HEK293T (cell line): Measurements from ENCODE around the gene ITGB7.
A peak's percentile ranks its signal among the peaks of the same experiment; 100 is the strongest.

Source experiments
- CTCF ChIA-PET: fragments of 350-600 bp; formaldehyde crosslinking; extraction: SDS; loops from one replicate; lab custom pipeline; 2021; ENCODE audit warnings: antibody characterized with exemption, inconsistent platforms; lab: Yijun Ruan, JAX
- POLR2A ChIA-PET: fragments of 350-600 bp; formaldehyde crosslinking; extraction: SDS; loops from one replicate; lab custom pipeline; 2020; ENCODE audit warnings: antibody characterized with exemption, inconsistent platforms; lab: Yijun Ruan, JAX
- DNase-seq: peaks from one replicate; pipeline ENCODE4 v3.0.0; 2012; ENCODE audit warnings: mixed read lengths; ENCODE audit errors: extremely low spot score
- ARNT ChIP-seq: fragments of 450-650 bp; IDR thresholded peaks from 2 replicates; pipeline ENCODE4 v1.6.1; 2017; ENCODE audit warnings: mild to moderate bottlenecking
- BHLHE40 ChIP-seq: fragments of 450-650 bp; IDR thresholded peaks from 2 replicates; pipeline ENCODE4 v1.6.1; 2016; ENCODE audit warnings: mild to moderate bottlenecking, moderate library complexity, borderline replicate concordance
- CTBP1 ChIP-seq: fragments of 450-650 bp; IDR thresholded peaks from 2 replicates; pipeline ENCODE4 v1.6.1; 2016; ENCODE audit warnings: borderline replicate concordance
- ELF4 ChIP-seq: fragments of 450-650 bp; IDR thresholded peaks from 2 replicates; pipeline ENCODE4 v1.6.1; 2017; ENCODE audit warnings: antibody characterized with exemption
- FOXA1 ChIP-seq: fragments of 450-650 bp; IDR thresholded peaks from 2 replicates; pipeline ENCODE4 v1.6.1; 2016; ENCODE audit warnings: mild to moderate bottlenecking
- FOXK2 ChIP-seq: fragments of 450-650 bp; IDR thresholded peaks from 2 replicates; pipeline ENCODE4 v1.6.1; 2016; ENCODE audit warnings: mild to moderate bottlenecking
- FOXM1 ChIP-seq: fragments of 450-650 bp; IDR thresholded peaks from 2 replicates; pipeline ENCODE4 v1.6.1; 2017; ENCODE audit warnings: mild to moderate bottlenecking, borderline replicate concordance
- HDGF ChIP-seq: fragments of 450-650 bp; IDR thresholded peaks from 2 replicates; pipeline ENCODE4 v1.6.1; 2017; ENCODE audit warnings: antibody characterized with exemption, borderline replicate concordance
- L3MBTL2 ChIP-seq: fragments of 450-650 bp; conservative IDR thresholded peaks from 2 replicates; pipeline ENCODE4 v1.6.1; 2016; ENCODE audit warnings: mild to moderate bottlenecking
- LEF1 ChIP-seq: fragments of 450-650 bp; IDR thresholded peaks from 2 replicates; pipeline ENCODE4 v1.6.1; 2017; ENCODE audit warnings: mild to moderate bottlenecking, borderline replicate concordance
- NFRKB ChIP-seq: fragments of 450-650 bp; IDR thresholded peaks from 2 replicates; pipeline ENCODE4 v1.6.1; 2016; ENCODE audit warnings: mild to moderate bottlenecking, moderate library complexity
- SP1 ChIP-seq: fragments of 450-650 bp; IDR thresholded peaks from 2 replicates; pipeline ENCODE4 v1.6.1; 2017
- SUZ12 ChIP-seq: fragments of 450-650 bp; IDR thresholded peaks from 2 replicates; pipeline ENCODE4 v1.6.1; 2016; ENCODE audit warnings: mild to moderate bottlenecking
- TARDBP ChIP-seq: fragments of 450-650 bp; IDR thresholded peaks from 2 replicates; pipeline ENCODE4 v1.6.1; 2016
- ZNF384 ChIP-seq: fragments of 450-650 bp; IDR thresholded peaks from 2 replicates; pipeline ENCODE4 v1.6.1; 2016
- TF ChIP-seq, protein P1 (sequence below): fragments of 450-650 bp; IDR thresholded peaks from 2 replicates; pipeline ENCODE4 v1.6.1; 2016

The ITGB7 gene, protein sequence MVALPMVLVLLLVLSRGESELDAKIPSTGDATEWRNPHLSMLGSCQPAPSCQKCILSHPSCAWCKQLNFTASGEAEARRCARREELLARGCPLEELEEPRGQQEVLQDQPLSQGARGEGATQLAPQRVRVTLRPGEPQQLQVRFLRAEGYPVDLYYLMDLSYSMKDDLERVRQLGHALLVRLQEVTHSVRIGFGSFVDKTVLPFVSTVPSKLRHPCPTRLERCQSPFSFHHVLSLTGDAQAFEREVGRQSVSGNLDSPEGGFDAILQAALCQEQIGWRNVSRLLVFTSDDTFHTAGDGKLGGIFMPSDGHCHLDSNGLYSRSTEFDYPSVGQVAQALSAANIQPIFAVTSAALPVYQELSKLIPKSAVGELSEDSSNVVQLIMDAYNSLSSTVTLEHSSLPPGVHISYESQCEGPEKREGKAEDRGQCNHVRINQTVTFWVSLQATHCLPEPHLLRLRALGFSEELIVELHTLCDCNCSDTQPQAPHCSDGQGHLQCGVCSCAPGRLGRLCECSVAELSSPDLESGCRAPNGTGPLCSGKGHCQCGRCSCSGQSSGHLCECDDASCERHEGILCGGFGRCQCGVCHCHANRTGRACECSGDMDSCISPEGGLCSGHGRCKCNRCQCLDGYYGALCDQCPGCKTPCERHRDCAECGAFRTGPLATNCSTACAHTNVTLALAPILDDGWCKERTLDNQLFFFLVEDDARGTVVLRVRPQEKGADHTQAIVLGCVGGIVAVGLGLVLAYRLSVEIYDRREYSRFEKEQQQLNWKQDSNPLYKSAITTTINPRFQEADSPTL

DNA sequence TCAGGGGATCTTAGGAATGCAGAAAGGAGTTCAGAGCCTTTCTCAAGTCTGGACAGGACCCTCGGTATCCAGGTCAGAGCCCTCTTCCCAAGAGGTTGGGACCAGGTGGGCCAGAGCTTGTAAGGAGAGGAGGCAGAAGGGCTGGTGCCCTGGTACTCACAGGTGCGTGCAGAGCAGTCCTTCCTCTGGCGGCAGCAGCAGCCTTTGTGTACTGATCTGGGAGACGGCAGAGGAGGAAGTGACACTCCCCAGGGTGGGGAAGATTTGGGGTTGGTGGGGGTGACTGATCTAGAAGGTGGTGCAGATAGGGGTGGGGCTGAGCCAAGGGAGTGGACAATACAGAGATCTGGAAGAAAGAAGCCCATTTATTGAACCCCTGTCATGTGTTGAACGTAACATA, at the start of gene ITGB7:
Gene ITGB7 (minus strand): TSS at position 210 of the 400 bp plus-strand sequence. CDS start 6,808 bp downstream, outside the sequence.
- no peak for DNase-seq
- POLR2A ChIA-PET: no interaction called here

DNA sequence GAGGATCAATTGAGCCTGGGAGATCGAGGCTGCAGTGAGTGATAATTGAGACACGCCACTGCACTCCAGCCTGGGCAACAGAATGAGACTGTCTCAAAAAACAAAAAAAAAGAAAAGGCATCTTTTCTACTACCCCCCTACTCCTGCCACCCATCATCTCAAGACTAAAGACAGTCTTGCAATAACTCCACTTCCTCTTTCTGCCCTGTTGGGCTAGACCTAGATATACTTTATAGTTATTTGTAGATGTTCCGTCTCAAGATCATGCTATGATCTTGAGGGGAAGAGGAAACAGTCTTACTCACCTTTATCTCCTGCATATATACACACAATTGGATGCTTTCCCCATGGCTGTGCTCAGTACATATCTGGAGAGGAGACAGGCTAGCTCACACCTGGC, 48.9 kb upstream of the ITGB7 start:
- CTCF ChIA-PET: no interaction called here

More for the DNA sequence above, at the start of gene ITGB7:
- CTCF ChIA-PET: no interaction called here
- TF ChIP-seq FOXM1: no peak
- TF ChIP-seq, protein P1, sequence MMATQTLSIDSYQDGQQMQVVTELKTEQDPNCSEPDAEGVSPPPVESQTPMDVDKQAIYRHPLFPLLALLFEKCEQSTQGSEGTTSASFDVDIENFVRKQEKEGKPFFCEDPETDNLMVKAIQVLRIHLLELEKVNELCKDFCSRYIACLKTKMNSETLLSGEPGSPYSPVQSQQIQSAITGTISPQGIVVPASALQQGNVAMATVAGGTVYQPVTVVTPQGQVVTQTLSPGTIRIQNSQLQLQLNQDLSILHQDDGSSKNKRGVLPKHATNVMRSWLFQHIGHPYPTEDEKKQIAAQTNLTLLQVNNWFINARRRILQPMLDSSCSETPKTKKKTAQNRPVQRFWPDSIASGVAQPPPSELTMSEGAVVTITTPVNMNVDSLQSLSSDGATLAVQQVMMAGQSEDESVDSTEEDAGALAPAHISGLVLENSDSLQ: no peak
- TF ChIP-seq BHLHE40: no peak

DNA sequence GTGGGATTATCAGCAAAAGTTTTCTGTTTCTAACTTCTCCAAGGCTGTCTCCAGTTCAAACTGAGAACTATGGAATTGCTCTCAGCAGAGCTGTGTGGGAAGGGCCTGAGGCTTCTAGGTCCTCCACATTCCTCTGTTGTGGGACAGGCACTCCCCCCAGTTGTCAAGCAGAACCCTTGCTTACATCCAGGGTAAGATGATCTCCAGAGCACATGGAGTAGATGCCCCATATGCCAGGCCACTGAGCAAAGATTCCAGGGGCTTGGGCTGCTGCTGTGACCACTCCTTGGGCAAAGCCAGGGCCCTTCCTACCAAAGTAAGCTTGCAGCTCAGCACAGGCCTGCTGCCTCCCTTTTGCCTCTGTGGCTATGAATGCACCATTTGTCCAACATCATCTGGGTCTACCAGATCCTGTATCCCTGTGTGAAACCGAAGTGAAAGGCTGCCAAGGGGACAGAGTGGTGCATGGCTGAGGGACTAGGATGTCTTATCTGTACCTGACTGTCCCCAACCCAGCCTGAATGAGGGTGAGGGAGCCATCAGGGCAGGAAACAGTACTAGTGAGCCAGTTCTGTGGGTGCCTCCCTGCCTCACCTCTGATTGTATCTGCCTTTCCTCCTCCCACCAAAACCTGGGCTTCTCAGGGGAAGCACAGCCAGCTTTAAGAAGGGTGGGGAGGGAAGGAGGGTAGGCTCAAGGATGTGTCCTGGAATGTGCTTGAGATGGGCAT, 47.9 kb upstream of the ITGB7 start:
- DNase-seq: no peak
- ChIA-PET POLR2A (no interaction called here), CTCF (no interaction called here)
- TF ChIP-seq FOXM1 (no peak), TARDBP (no peak), SUZ12 (no peak), HDGF (no peak), NFRKB (no peak)
- TF ChIP-seq, protein P1: no peak

More for the DNA sequence above, 48.9 kb upstream of the ITGB7 start:
- DNase-seq: no peak
- TF ChIP-seq L3MBTL2 (no peak), SUZ12 (no peak), FOXM1 (no peak), FOXA1 (no peak), ZNF384 (no peak), CTBP1 (no peak), BHLHE40 (no peak), ARNT (no peak), HDGF (no peak), SP1 (no peak), ELF4 (no peak), TARDBP (no peak), FOXK2 (no peak), NFRKB (no peak), LEF1 (no peak)
- TF ChIP-seq, protein P1: no peak
- POLR2A ChIA-PET: interaction anchor here (1.0 kb wide), 1 partner anchor 9 kb away, joined by 3 read pairs; no protein-coding TSS in a partner anchor

DNA sequence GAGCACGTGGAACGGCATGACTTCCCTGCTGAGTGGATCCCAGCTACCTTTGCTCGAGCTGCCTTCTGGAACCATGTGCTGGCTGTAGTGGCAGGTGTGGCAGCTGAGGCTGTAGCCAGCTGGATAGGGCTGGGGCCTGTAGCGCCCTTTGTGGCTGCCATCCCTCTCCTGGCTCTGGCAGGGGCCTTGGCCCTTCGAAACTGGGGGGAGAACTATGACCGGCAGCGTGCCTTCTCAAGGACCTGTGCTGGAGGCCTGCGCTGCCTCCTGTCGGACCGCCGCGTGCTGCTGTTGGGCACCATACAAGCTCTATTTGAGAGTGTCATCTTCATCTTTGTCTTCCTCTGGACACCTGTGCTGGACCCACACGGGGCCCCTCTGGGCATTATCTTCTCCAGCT, 46.2 kb upstream of the ITGB7 start:
- ChIA-PET CTCF (interaction anchor here (0.8 kb wide), 1 partner anchor 13 kb away, joined by 3 read pairs; no protein-coding TSS in a partner anchor), POLR2A (interaction anchor here (2.3 kb wide), 1 partner anchor 14 kb away, joined by 20 read pairs; the partner anchor contains the start of gene ESPL1)
- TF ChIP-seq, protein P1: no peak
- no peak for TF ChIP-seq FOXK2
- no peak for TF ChIP-seq ARNT
- no peak for DNase-seq

DNA sequence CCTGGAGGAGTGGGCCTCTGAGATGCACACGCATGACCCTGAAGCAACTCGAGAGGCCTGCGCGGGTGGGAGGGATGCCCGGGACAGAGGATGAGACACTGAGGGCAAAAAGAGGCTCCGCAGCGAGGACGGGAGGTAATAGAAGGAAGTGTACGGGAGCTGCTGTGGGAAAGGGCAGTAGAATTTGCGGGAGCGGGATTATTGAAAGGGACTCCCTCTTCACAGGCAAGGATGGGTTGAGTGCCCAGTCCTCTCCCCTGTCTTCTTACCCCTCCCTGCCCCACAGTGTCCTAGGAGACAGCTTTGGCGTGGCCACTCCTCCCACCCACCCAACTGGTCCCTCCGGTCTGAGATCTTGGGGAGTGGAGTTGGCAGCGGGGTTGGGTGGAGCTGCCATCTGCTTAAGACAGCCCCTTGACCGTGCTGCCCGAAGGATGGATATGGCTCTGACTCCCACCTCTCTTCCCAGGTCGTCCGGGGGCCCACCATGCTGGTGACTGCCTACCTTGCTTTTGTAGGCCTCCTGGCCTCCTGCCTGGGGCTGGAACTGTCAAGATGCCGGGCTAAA, 45.4 kb upstream of the ITGB7 start:
- DNase-seq: no peak
- ChIA-PET POLR2A (interaction anchor here (2.2 to 2.3 kb wide), 2 partner anchors 15 to 38 kb away, joined by 12 to 20 read pairs; partner anchors contain the start of gene ESPL1), CTCF (interaction anchor here (0.8 kb wide), 1 partner anchor 15 kb away, joined by 3 read pairs; no protein-coding TSS in a partner anchor)
- TF ChIP-seq L3MBTL2 (no peak), LEF1 (no peak), ZNF384 (no peak), ELF4 (no peak), CTBP1 (no peak), FOXM1 (no peak), HDGF (0 out of 2 replicates have a peak, but pooled peaks have one; percentile 44)
